Vagina (tissue), 2 donors: ENCODE measurements around the gene IKBKE.

Source experiments
- POLR2A ChIP-seq, 2 donors: fragments of 450-650 bp; IDR thresholded peaks; one replicate each; pipeline ENCODE4 v1.6.1; 2017; ENCODE audit warnings: antibody characterized with exemption in 2 of 2, mild to moderate bottlenecking in 2 of 2, moderate library complexity in 2 of 2
- POLR2AphosphoS5 ChIP-seq, 2 donors: sonication (generic); formaldehyde crosslinking; IDR thresholded peaks; one replicate each; pipeline ENCODE4 v1.9.0; 2017; ENCODE audit warnings: antibody characterized with exemption in 2 of 2, mild to moderate bottlenecking in 2 of 2, low read depth in 1 of 2; ENCODE audit not compliant: insufficient read depth in 1 of 2

DNA sequence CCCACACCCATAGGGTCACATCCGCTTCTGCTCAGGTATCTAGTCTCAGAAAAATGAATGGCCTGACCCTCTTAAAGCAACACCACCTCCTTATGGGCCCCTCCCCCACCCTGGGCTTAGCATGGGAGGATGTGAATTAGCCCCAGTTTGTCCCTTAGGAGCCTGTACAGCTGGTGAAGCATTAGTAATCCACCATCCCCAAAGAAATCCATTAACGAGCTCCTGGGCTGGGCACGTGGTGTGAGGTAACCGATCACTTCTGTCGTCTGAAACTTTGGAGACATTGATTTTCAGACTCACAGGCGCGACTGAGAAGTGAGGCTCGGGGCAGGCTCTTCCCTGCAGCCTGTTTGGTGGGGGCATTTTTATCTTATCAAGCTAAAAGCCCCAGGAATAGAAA is 47.5 kb downstream of the IKBKE start:
- no peak for TF ChIP-seq POLR2A (IDR thresholded peaks at IDR 0.05)
- TF ChIP-seq POLR2AphosphoS5 (IDR thresholded peaks at IDR 0.05; ENCODE audit: insufficient read depth in 1 of 2, low read depth in 1 of 2) = no peak
